Bone marrow (tissue), 2 donors: ENCODE measurements around the gene SEPTIN11.

Experiments
- DNase-seq, 2 donors: peaks; one replicate each; lab custom pipeline; 2025; lab: John Stamatoyannopoulos, UW

The SEPTIN11 gene

GRCh38 chr4:76949276-76950051, at the start of gene SEPTIN11:
Gene SEPTIN11 (plus strand): TSS chr4:76949752. CDS start chr4:76949904, 152 bp downstream.
- peak; percentile 63 to 78 for DNase-seq

DNA sequence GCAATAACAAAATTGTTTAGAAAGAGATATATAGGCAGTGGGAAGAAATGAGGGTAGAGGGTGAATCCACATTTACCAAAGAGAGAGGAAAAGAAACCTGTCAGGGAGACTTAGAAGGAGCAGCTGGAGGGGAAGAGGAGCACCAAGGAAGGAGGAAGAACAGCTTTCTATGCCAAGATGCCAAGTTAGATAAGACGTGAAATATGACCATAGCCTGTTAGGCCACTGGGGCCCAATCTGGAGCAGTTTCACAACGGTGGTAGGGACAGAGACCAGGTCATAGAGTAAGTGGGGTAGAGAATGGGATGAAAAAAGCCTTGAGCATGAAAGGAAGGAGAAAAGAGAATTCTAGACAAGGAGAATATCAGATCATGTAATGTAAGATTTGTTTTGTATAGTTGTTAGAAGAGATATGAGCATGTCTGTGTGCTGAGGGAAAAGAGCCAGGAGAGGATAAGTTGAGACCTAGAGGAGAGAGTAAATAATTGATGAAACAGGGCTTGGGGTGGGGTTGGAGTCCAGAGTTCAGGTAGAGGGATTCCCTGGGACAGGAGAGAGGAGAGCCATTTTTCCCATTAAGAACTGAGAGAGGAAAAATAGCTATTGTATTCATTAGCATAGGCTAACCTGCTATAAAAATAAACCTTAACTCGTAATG, 47.2 kb upstream of the SEPTIN11 start:
- DNase-seq = no peak

GRCh38 chr4:76904646-76905190, 44.8 kb upstream of the SEPTIN11 start:
- DNase-seq = no peak

DNA sequence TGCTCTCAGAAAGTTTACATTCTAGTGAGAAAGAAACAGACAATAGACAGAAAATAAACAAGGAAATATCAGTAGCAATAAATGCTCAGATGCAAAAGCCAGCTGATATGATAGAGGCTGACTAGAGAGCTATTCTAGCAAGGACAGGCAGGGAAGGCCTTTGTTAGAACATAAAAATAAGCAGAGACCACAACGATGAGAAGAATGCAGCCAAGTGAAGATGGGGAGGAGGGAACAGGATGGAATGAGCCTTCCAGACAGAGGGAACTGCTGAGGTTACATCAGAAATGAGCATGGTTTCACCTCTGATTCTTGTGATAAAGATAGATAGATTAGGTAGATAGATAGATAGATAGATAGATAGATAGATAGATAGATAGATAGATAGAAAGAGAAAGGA, 44.0 kb upstream of the SEPTIN11 start:
- DNase-seq = no peak

- no peak for DNase-seq
Measured at GRCh38 chr4:76909711-76910110, 39.8 kb upstream of the SEPTIN11 start.

DNA sequence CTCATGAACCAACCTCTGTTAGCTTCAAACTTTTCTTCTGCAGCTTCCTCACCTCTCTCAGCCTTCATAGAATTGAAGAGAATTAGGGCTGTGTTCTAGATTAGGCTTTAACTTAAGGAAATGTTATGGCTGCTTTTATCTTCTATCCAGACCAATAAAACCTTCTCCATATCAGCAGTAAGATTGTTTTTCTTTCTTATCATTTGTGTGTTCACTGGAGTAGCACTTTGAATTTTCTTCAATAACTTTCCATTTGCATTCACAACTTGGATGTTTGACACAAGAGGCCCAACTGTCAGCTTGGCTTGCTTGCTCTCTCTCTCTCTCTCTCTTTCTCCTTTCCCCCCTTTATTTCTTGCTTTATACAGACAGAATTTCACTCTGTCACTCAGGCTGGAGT, 28.8 kb upstream of the SEPTIN11 start:
- no peak for DNase-seq

GRCh38 chr4:76923619-76924357, 25.8 kb upstream of the SEPTIN11 start:
- no peak for DNase-seq

- DNase-seq = no peak
Measured at GRCh38 chr4:76926841-76927240, 22.7 kb upstream of the SEPTIN11 start.

GRCh38 chr4:76930685-76931084, 18.9 kb upstream of the SEPTIN11 start:
- DNase-seq = no peak

DNA sequence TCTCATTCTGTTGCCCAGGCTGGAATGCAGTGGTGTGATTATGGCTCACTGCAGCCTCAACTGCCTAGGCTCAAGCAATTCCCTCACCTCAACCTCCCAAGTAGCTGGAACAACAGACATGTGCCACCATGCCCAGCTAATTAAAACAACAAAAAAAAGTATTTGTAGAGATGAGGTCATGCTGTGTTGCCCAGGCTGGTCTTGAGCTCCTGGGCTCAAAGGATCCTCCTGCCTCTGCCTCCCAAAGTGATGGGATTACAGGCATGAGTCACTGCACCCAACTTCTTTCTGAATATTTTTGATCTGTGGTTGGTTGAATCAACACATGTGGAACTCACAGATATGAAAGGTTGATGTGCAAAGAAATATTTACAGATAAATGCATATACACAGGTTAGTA, 18.5 kb upstream of the SEPTIN11 start:
- DNase-seq = no peak

- no peak for DNase-seq
Measured at GRCh38 chr4:76931576-76932276, 17.8 kb upstream of the SEPTIN11 start.

DNA sequence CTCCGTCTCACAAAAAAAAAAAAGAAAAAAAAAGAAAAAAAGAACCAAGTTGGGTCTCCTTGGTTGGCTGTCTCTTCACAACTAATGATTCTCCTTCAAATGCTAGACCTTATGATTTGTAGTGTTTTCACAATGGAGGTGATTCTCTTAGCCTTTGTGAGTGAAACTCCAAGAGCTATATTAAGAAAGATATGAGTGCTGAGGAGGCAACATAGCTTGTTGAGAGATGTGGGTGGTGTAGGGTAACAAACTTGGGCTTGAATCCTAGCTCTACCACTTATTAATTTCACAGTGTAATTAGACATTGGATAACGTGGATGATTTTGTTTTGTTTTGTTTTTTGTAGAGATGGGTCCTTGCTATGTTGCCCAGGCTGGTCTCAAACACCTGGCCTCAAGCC, 10.4 kb upstream of the SEPTIN11 start:
- no peak for DNase-seq

DNA sequence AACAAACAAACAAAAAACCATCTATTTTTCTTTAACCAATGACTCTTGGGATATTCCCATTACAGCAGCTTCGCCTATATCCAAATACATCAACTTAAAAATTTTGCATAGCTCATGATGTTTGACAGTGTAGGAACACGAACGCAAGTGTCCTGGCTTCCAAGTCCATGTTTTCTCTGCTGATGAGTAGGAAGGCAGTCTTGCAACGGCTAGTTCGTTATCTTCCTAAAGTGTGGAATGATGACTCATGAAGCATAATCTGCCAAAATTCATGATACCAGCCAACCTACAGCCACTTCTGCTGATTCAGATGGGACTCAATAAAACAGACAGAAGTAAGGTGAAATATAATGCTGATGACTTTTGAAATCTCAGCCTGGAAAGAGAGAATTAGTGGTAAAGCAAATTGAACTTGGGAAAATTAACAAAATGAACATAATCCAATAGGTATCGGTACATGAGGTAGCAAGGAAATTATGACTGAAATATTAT, 6.4 kb upstream of the SEPTIN11 start:
- no peak for DNase-seq

GRCh38 chr4:76943790-76944189, 5.8 kb upstream of the SEPTIN11 start:
- DNase-seq = no peak

- DNase-seq = no peak
Measured at GRCh38 chr4:76947369-76947768, 2.2 kb upstream of the SEPTIN11 start.

DNA sequence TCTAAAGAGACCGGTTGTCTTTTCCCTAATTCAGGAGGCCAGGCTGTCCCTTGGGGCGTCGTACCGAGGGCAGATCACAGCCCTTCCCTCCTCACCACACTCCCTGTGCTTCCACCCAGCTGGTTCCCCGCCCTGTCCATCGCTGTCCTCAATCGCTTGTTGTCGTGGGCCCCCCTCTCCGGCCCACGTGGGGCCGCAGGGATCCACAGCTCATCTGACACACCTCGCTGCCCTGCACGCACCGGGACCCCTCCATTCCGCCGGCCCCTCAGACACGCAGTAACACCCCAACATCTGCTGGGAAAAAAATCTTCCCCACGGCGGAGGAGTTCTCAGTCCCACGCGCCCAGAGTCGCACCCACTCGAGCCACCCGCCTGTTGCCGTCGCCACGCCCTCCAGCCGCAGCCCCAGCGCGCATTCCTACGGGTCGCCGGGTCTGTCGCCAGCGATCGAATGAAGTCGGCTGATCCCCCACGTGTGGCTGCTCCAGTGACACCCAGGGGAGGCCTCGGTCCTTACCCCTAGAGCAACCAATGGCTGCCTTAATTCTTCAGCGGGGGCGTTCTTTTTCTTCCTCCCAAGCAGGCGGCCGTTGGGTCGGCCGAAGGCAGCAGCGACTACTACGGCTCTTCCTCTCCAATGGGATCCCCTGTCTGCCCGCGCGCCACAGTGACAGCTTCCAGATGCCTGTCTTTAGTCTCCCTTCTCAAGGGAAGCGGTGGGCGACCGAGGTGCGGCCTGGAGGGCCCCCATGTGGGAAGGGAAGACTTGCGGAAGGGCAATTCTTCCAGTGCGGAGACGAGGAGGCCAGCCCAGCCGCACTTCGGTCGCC, 893 bp upstream of the SEPTIN11 start:
- DNase-seq = peak; percentile 62 to 77

DNA sequence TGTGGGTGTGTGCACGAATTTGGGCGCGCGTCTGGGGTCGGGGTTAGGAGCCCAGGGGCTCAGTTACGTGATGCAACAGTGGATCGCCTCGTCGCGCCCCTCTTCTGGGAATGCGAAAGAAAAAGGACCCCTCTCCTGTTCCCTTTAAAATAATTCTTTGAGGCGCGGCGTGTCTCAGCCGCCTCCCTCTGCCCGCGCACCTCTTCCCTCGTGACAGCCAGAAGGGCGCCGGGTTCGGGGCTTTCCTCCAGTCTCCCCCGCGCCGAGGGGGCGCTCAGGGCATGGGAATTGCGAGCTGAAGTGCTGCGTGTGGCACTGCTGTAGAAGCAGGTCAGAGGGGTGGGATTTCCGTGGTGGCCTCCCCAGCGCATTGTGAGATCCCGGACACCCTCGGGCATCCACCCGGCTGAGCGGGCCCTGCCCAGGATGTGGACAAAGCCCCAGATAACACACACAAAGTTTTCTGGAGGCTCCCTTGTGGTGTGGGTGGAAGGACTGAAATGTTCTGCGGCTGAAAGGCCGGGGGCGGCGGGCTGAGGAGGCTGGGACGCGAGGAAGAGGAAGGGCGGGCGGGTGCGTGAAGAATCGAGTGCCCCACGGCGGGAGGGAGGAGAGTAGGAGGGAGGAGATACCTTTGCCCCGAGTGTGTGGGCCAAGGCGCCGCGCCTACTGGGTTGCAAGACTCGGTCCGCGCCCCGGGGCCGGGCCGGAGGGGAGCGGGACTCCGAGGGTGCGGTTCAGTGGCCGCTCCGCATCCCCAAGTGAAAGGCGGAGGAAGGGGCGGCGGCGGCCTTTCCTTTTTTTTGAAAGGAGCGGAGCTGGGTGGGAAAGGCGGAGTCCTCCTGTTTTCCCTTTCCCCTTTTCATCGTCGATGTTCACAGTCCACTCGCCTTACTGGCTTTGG, 752 bp downstream of the SEPTIN11 start:
- peak; percentile 14 to 37 for DNase-seq

GRCh38 chr4:76950956-76951671, 1.6 kb downstream of the SEPTIN11 start:
- DNase-seq = no peak

DNA sequence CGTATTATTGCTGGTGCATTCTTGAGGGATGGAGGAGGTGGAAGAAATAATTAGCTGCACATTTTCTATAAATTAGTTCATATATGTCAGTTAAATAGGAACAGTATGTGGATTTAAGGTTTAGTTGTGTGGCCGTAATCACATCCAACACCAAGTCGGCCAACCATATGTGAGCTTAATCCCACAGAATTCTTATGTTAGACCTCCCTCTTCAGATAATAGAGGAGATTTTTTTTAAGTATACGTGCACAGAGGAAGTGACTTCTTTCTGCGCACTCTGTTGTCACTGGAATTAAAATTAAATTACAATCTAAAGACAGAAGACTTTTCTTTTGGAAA, 2.1 kb downstream of the SEPTIN11 start:
- DNase-seq = no peak
